ENCODE results near the gene DPP10.
"Not testable (repeated sequence)": the region's sequence is repeated elsewhere in the genome, so short reads cannot be mapped to it uniquely, and the experiment has no call there.

The DPP10 gene

DNA sequence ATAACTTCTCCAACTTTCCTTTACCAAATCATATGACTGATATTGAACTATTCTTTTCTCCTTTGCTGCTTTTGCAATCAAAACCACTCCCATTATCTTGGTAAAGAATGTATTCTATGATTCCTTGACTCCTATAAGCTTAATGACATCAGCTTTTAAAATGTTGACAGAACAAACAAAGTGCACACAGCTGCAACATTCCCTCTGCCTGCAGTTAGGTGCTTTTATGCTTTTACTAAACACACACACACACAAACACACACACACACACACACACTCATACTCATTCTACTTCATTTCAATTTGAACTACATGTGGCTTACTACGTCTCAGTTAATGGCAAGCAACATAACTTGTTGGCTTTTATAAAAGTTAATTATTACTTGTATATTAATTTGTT is 946.6 kb downstream of the DPP10 start:
- no peak for DNase-seq (ENCODE audit: extremely low read depth in 1 of 2, low read depth in 1 of 2)

GRCh38 chr2:115389898-115390565 is 947.6 kb downstream of the DPP10 start:
- DNase-seq (ENCODE audit: extremely low read depth in 1 of 2, low read depth in 1 of 2) = no peak

DNA sequence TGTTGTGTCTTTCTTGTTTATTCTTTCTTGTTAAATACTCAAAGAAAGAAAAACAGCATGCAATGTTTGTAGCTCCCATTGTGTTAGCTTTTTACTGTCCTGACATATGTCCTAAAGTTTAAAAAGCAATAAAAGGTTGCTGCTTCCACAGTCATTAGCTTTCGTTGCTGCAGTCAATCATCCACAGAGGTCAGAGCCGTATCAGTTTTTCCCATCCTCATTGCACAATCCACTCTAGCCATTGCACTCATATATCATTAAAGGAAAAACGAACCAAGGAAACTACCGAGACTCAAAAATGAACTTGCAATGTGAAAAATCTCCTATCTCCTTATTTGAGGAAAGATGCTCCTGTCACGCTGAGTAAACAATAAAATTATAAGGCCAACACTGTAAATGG is 954.1 kb downstream of the DPP10 start:
- no peak for DNase-seq (ENCODE audit: extremely low read depth in 1 of 2, low read depth in 1 of 2)

DNA sequence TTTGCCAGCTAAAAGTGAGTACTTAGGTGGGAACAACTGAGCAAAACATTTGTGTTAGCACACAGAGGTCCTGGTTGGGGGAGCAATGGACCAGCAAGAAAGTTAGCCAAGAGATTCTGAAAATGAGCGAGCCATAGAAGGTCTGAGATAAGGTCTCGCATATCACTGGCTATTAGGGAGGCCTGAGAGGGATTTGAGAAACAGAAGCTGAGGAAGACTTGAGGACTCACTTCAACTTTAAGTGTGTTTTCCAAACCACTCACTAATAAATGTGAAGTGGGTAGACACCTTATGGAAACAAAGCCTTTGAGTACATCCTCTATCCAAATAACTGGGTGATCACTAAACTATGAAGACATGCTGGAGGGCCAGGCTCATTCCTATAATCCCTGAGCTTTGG is 958.5 kb downstream of the DPP10 start:
- DNase-seq (ENCODE audit: extremely low read depth in 1 of 2, low read depth in 1 of 2) = no peak

GRCh38 chr2:115412501-115412900 is 970.1 kb downstream of the DPP10 start:
- no peak for DNase-seq (ENCODE audit: extremely low read depth in 1 of 2, low read depth in 1 of 2)

GRCh38 chr2:115413791-115414190 is 971.4 kb downstream of the DPP10 start:
- DNase-seq (ENCODE audit: extremely low read depth in 1 of 2, low read depth in 1 of 2) = no peak

DNA sequence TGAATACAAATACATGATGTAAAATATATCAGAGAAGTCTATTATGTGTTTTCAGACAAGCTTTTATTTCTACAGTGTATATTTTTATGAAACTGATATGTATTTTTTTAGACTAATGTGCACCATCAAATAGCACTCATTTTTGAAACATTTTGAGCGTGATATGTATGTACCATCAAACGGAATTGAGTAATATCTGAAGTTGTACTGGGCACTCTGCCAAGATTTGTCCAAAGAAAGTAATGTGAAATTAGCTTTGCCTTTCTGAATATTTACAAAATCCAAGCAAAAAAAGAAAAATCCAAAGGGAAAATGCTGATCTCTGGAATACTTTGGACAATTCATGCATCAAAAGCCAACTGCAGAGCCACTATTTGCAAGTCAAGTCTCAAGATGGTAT is 972.0 kb downstream of the DPP10 start:
- no peak for DNase-seq (ENCODE audit: extremely low read depth in 1 of 2, low read depth in 1 of 2)

GRCh38 chr2:115422004-115422634 is 979.7 kb downstream of the DPP10 start:
- no peak for DNase-seq (ENCODE audit: extremely low read depth in 1 of 2, low read depth in 1 of 2)

DNA sequence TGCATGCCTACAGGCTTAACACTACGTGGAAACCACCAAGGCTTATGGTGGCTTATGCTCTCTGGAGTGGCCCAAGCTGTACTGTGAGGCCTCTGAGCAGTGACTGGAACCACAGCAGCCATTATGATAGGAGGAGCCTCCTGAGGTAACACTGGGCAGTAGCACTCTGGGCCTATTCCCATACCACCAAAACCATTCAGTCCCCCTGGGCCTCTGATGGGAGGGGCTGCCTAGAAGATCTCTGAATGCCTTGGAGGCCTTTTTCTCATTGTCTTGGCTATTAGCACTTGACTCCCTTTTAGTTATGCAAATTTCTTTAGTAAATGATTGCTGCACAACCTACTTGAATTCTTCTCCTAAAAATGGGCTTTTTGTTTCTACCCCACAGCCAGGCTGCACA is 985.0 kb downstream of the DPP10 start:
- no peak for DNase-seq (ENCODE audit: extremely low read depth in 1 of 2, low read depth in 1 of 2)

GRCh38 chr2:115440746-115441145 is 998.3 kb downstream of the DPP10 start:
- not testable (repeated sequence) for DNase-seq (ENCODE audit: extremely low read depth in 1 of 2, low read depth in 1 of 2)

GRCh38 chr2:115443539-115444185 is 1001.2 kb downstream of the DPP10 start:
- DNase-seq (ENCODE audit: extremely low read depth in 1 of 2, low read depth in 1 of 2) = no peak

GRCh38 chr2:115460008-115460407 is 1017.6 kb downstream of the DPP10 start:
- no peak for DNase-seq (ENCODE audit: extremely low read depth in 1 of 2, low read depth in 1 of 2)

- DNase-seq (ENCODE audit: extremely low read depth in 1 of 2, low read depth in 1 of 2) = no peak
These were observed 1038.3 kb downstream of the DPP10 start for GRCh38 chr2:115480741-115481140.

DNA sequence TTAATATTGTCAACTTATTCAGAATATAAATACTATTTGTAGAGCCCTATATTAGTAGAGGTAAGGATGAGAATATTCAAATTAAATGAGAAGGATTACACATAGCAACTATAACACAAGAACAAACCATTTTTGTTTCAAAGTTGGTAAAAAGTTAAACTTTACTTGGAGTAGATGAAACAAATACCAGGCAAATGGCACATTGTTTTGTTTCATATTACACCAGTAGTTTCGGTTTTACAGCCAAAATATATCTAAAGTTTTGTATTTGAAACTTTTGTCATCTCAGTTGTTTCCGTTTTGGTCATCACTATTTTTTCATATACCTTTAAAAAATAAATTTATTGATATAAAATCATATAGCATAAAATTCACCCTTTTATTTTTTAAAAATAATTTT is 1039.4 kb downstream of the DPP10 start:
- DNase-seq (ENCODE audit: extremely low read depth in 1 of 2, low read depth in 1 of 2) = no peak

GRCh38 chr2:115483666-115484065 is 1041.2 kb downstream of the DPP10 start:
- no peak for DNase-seq (ENCODE audit: extremely low read depth in 1 of 2, low read depth in 1 of 2)

DNA sequence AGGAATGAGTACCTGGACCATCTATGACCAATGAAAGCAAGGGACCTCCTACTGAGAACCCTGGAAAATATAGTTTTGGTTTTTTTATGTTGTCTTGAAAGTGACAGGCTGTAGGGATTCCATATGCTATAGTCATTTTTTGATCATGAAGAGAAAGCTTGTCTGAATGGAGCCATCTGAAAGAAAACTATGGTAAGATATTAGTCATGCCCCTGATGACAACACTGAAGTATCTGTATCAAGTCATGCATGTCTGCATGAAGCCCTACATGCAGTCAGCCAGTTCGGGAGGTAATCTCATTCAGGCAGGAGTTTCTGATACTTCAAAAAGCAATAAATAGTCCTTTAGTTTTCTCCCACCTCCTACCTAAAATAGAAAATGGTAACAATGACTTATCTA is 1042.0 kb downstream of the DPP10 start:
- no peak for DNase-seq (ENCODE audit: extremely low read depth in 1 of 2, low read depth in 1 of 2)

- DNase-seq (ENCODE audit: extremely low read depth in 1 of 2, low read depth in 1 of 2) = no peak
These were observed 1042.5 kb downstream of the DPP10 start for GRCh38 chr2:115484983-115485382.

DNA sequence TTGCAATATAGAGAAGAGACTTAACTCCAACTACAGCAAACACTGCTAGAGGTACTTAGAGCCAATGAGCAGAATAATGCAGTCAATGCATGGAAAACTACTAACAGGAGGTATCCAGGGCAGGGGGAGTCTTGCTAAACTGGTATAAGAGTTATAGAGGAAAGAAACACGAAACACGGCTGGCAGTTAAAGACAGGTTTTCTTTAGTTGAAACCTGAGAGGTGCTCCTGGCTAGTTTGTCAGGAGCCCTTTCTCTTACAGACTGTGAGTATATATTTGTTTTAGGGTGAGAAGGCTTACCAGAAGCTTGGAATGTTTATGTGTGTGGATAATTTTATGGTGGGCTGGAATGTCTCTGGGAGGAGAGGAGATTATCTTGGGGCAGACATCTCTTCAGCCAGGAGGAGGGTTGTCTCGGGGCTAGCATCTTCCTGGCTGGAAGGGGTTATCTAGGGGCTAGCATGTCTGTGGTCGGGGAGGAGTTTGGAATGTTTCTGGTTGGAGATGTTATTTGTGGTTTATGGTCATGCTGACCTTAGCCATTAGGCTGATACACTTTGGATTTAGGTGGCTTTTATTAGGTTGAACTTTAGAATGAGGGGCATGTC is 1048.8 kb downstream of the DPP10 start:
- no peak for DNase-seq (ENCODE audit: extremely low read depth in 1 of 2, low read depth in 1 of 2)

DNA sequence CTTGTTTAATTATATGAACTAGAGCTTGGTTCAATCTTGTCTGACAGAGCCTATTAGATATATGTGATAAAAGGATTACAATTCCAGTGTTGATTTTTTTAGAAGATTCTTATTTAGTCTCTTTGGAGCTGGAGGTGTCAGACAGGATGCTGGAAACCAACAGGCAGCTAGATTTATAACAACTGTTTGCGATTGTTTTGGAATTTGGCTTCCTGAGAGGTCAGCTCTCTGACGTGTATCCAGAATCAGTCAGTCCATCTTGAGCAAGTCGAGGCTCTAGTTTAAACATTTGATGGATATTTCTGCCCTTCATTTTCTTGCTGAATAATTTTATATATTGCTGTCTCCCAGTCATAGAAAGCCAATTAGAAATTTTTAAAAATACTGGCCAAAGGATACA is 1062.9 kb downstream of the DPP10 start:
- no peak for DNase-seq (ENCODE audit: extremely low read depth in 1 of 2, low read depth in 1 of 2)

- no peak for DNase-seq (ENCODE audit: extremely low read depth in 1 of 2, low read depth in 1 of 2)
These were observed 1078.3 kb downstream of the DPP10 start for GRCh38 chr2:115520727-115521126.

- no peak for DNase-seq (ENCODE audit: extremely low read depth in 1 of 2, low read depth in 1 of 2)
These were observed 1082.0 kb downstream of the DPP10 start for GRCh38 chr2:115524452-115524851.

DNA sequence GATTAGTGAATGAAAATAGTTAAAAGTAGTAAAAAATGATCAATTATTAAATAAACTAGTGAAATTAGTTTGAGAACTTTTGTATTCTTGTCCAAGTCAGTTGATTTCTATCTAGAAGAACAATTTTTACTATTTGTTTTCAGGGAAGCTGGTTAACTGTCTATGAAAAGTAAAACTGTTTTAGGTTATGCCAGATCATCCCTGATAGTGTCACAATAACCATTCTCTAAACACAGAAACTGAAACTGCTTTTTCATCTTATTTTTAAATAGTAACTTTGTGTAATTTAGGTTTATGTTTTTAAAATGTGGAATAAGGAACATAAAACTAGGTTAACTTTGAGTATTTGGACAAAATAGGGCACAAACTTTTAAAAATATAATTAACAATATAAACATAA is 1087.2 kb downstream of the DPP10 start:
- no peak for DNase-seq (ENCODE audit: extremely low read depth in 1 of 2, low read depth in 1 of 2)
